GM19372 (cell line): ENCODE data around the gene C5AR2.
"Not testable (repeated sequence)": the region's sequence is repeated elsewhere in the genome, so short reads cannot be mapped to it uniquely, and the experiment has no call there.

Experiments used
- ATAC-seq: cut with Tn5 transposase; IDR thresholded peaks from one replicate; pipeline ENCODE4 v1.9.1; 2021; ENCODE audit warnings: mild to moderate bottlenecking, low read depth, moderate library complexity; ENCODE audit not compliant: unreplicated experiment

Gene C5AR2

GRCh38 chr19:47323409-47323808, 8.6 kb upstream of the C5AR2 start:
- ATAC-seq: no peak

GRCh38 chr19:47323872-47324271, 8.1 kb upstream of the C5AR2 start:
- ATAC-seq: no peak

DNA sequence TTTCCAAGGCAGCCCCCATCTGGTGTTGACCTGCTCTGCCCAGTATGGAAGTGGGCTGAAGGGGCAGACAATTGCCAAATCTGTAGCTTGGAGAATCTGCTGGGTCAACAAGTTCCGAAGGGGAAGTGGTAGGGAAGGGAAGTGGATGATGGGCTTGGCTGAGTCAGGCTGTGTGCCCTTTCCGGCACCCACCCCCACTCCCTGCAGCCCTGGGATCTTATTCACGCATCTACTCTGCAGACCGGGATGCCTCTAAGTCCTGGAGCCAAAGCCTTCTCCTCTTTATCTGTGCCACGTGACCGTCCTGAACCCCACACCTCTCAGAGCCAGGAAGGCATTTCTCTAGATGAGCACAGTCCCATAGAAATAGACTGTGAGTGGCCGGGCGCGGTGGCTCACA, 7.5 kb upstream of the C5AR2 start:
- ATAC-seq: no peak

- no peak for ATAC-seq
These were observed 1.5 kb upstream of the C5AR2 start for GRCh38 chr19:47330466-47330869.

DNA sequence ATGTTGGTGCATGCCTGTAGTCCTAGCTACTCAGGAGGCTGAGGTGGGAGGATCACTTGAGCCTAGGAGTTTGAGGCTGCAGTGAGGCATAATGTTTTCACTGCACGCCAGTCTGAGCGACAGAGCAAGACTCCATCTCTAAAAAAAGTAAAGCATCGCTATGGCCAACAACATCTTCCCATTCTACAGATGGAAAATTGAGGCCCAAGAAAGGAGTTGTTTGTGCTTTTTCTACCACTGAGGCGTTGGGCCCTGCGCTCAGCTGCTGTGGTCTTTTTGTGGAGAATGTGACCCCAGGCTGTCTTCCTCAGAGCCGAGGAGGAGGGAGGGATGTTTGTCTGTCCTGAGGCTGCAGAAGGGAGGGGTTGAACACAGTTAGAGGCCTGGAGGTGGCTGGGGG, 485 bp upstream of the C5AR2 start:
- no peak for ATAC-seq

- ATAC-seq: not testable (repeated sequence)
These were observed 5.1 kb downstream of the C5AR2 start for GRCh38 chr19:47336765-47337718.

DNA sequence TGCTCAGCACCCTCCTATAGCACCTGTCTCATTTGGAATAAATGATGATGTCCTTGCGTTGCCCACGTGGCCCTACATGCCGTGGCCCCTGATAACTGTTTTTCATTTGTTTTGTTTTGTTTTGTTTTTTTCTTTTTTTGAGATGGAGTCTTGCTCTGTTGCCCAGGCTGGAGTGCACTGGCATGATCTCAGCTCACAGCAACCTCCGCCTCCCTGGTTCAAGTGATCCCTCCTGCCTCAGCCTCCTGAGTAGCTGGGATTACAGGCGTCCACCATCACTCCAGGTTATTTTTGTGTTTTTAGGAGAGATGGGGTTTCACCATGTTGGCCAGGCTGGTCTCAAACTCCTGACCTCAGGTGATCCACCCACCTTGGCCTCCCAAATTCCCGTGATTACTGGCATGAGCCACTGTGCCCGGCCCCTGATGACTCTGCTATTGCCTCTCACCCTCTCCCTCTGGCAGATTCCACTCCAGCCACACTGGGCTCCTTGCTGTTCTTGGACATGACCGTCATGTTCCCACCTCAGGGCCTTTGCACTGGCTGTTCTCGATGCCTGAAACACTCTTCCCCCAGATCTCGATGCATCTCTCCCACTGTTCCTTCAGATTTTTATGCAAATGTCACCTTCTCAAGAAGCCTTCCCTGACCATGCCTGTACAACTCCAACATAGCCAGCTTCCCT, 7.4 kb downstream of the C5AR2 start:
- no peak for ATAC-seq

GRCh38 chr19:47340477-47341208, 8.7 kb downstream of the C5AR2 start:
- no peak for ATAC-seq

- no peak for ATAC-seq
These were observed 9.8 kb downstream of the C5AR2 start for GRCh38 chr19:47341734-47342133.

DNA sequence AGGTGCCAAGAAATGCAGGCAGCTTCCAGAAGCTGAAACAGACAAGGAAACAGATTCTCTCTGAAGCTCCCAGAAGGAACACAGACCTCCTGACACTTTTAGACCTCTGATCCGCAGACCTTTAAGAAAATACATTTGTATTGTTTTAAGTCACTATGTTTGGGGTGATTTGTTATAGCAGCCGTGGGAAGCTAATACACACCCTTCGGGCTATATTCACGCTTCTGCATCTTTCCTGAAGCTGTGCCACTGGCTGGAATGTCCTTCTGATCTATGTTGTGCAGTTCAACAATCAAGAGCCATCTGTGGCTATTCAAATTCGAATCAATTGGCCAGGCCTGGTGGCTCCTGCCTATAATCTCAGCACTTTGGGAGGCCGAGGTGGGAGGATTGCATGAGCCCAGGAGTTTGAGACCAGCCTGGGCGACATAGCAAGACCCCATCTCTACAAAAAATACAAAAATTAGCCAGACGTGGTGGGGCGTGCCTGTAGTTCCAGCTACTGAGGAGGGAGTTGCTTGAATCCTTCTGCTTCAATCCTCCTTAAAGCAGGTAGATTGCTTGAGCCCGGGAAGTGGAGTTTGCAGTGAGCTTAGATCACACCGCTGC, 11.3 kb downstream of the C5AR2 start:
- ATAC-seq: no peak

GRCh38 chr19:47344425-47344824, 12.4 kb downstream of the C5AR2 start:
- ATAC-seq: no peak

DNA sequence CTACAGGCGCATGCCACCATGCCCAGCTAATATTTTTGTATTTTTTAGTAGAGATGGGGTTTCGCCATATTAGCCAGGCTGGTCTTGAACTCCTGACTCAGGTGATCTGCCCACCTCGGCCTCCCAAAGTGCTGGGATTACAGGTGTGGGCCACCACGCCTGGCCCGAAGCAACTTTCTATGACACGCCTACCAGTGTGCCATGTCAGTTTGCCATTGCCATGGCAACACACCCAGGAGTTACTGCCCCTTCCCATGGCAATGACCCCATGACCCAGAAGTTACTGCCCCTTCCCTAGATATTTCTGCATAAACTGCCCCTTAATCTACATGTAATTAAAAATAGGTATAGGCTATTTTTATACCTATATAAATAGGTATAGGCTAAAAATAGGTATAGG, 14.0 kb downstream of the C5AR2 start:
- ATAC-seq: not testable (repeated sequence)

- peak; percentile 95 for ATAC-seq
These were observed 17.1 kb downstream of the C5AR2 start, which contains the start of gene DHX34 for GRCh38 chr19:47348819-47349795. Gene DHX34 (plus strand): TSS chr19:47349315. CDS start chr19:47353031, 3,716 bp downstream.

DNA sequence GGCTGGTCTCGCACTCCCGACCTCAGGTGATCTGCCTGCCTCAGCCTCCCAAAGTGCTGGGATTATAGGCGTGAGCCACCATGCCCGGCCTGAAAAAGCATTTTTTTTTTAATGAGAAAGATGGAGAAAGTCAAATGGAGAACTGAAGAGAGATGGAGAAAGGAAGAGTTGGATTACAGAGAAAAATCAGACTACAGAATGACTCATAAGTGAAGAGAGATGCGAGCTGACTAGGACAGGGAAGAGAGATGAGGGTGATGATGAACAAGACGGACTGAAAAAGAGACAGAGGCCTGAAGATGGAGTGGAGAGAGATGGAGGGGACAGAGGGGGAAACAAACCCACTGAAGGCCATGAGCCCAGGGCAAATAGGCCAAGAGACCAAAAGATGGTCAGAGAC, 18.7 kb downstream of the C5AR2 start:
- no peak for ATAC-seq

- ATAC-seq: no peak
These were observed 19.6 kb downstream of the C5AR2 start for GRCh38 chr19:47351548-47351947.

GRCh38 chr19:47352095-47352494, 20.1 kb downstream of the C5AR2 start:
- ATAC-seq: no peak

GRCh38 chr19:47353307-47353712, 21.3 kb downstream of the C5AR2 start:
- ATAC-seq: no peak

DNA sequence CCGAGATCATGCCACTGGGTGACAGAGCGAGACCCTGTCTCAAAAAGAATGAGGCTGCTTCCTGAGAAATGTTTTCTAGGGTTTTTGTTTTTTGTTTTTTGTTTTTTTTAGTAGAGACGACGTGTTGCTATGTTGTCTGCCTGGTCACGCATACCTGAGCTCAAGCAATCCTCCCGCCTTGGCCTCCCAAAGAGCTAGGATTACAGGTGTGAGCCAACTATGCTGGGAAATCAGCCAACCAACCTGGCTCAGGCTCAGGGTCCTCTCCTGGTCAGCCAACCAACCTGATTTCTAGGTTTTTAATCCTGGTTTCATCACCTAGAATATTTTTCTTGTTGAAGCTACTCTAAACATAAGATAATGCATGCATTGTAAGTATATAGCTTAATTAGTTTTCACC, 24.9 kb downstream of the C5AR2 start:
- no peak for ATAC-seq
